Hepatocyte (in vitro differentiated cells): ENCODE data around the gene COG7.

Experiments used
- CTCF ChIP-seq: fragments of 200-600 bp; sonication (generic); IDR thresholded peaks from 2 replicates; pipeline ENCODE4 v1.5.1; 2016; ENCODE audit warnings: antibody characterized with exemption, mild to moderate bottlenecking; ENCODE audit not compliant: poor library complexity
- EZH2 ChIP-seq: fragments of 200-600 bp; sonication (generic); IDR thresholded peaks from 2 replicates; pipeline ENCODE4 v1.6.1; 2016; ENCODE audit warnings: antibody characterized with exemption, mild to moderate bottlenecking, borderline replicate concordance
- EZH2phosphoT487 ChIP-seq: fragments of 200-600 bp; sonication (generic); IDR thresholded peaks from one replicate; pipeline ENCODE4 v1.6.1; 2018; ENCODE audit warnings: antibody characterized with exemption, mild to moderate bottlenecking, low read depth, moderate library complexity; ENCODE audit not compliant: unreplicated experiment, severe bottlenecking

GRCh38 chr16:23436951-23437350 is 16.0 kb downstream of the COG7 start:
- TF ChIP-seq CTCF (no peak), EZH2 (no peak), EZH2phosphoT487 (no peak)
